Activated CD4-positive, alpha-beta T cell treated with anti-CD3 and anti-CD28 coated beads for 36 hours (primary cell): ENCODE measurements around the gene DRC3. TPM values are rescaled to one million over a fixed set of nuclear protein-coding genes. Genes with fewer than 3 reads are reported as not detected.

ENCODE experiments used
- ATAC-seq: fragments of 200-7000 bp; cut with Tn5 transposase; one replicate; pipeline ENCODE4 v1.10.0; 2021; ENCODE audit warnings: mild to moderate bottlenecking, moderate library complexity
- CTCF ChIA-PET: fragments of 350-600 bp; sonication (Branson Sonifier 250); formaldehyde crosslinking; loops from one replicate; lab custom pipeline; 2021; ENCODE audit warnings: antibody characterized with exemption; lab: Charles Lee
- POLR2A ChIA-PET: fragments of 350-600 bp; sonication (Branson Sonifier 250); formaldehyde crosslinking; loops from one replicate; lab custom pipeline; 2021; ENCODE audit warnings: antibody characterized with exemption, inconsistent platforms; lab: Charles Lee
- DNase-seq: peaks from one replicate; pipeline ENCODE4 v3.0.0-alpha.2; 2020
- H3K27ac Mint-ChIP-seq: one replicate; pipeline ENCODE4 v1.8.0; 2021; ENCODE audit warnings: mixed read lengths
- H3K27me3 Mint-ChIP-seq: one replicate; pipeline ENCODE4 v1.8.0; 2021; ENCODE audit warnings: mixed read lengths
- H3K36me3 Mint-ChIP-seq: one replicate; pipeline ENCODE4 v1.8.0; 2021; ENCODE audit warnings: low read depth, mixed read lengths
- H3K4me1 Mint-ChIP-seq: one replicate; pipeline ENCODE4 v1.8.0; 2021; ENCODE audit warnings: mixed read lengths
- H3K4me3 Mint-ChIP-seq: one replicate; pipeline ENCODE4 v1.8.0; 2021; ENCODE audit warnings: mild to moderate bottlenecking, moderate library complexity, mixed read lengths
- H3K9me3 Mint-ChIP-seq: one replicate; pipeline ENCODE4 v1.8.0; 2021; ENCODE audit warnings: low read depth, mixed read lengths
- intact Hi-C, 2 experiments: fragments of 100-400 bp; cut with DNase I in 1 of 2; cut with micrococcal nuclease in 1 of 2; formaldehyde crosslinking; loops; one replicate each; pipeline versions ENCODE4 v1.14.2 to v1.15.1; 2022 to 2024; cut with DNase I, micrococcal nuclease
- total RNA-seq, 2 experiments: library from RNA; stranded (reverse); gene quantifications; one replicate each; pipeline ENCODE4 v1.2.3, GENCODE V29; 2021

DRC3 gene
- total RNA-seq, 2 experiments from 2014 or later, result 0.11 to 0.18 TPM

DNA sequence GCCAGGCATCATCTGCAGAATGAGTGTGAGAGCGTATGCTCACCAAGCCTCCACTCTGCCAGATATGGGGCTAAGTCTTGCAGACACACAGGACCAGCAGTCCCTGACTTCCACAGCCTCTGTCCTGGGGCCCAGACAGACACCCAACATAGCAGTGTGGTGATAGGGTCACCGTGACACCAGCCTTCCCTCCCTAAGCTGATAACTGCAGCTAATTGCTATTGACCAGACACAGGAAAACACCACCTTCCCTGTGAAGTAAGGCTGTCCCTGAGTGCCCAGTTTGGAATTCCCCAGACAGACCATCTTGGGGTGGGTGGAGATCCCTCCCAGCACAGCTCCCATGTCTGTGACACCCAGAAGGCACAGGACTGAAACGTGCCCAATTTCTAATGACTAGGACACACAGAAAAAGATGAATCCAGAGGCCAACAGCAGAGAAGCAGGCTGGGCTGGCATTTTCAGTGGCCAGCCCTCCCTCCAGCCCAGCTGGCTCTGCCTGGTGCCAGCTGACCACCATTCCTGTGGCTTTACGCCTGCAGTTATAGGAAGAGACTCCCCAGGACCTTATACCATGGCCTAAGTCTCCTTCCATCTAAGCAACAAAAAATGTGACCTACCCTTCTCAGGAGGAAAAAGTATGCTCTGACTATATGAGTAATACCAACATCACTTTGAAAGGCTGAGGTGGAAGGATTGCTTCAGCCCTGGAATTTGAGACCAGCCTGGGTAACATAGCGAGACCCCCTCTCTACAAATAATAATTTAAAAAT lies 36.0 kb downstream of the DRC3 start:
- peaks cover 2% of the 10 kb centered on the region for H3K36me3 Mint-ChIP-seq
- H3K4me3 Mint-ChIP-seq, result no peak overlapping the region
- ATAC-seq, result no peak
- no peak overlapping the region for H3K27ac Mint-ChIP-seq
- no peaks in the 10 kb centered on the region for H3K9me3 Mint-ChIP-seq
- intact Hi-C loops, result no loop called here
- no peaks in the 10 kb centered on the region for H3K4me1 Mint-ChIP-seq
- ChIA-PET CTCF (no interaction called here), POLR2A (interaction anchor here (0.5 kb wide), 1 partner anchor 333 kb away, joined by 3 read pairs; no protein-coding TSS in a partner anchor)
- H3K27me3 Mint-ChIP-seq, result no peaks in the 10 kb centered on the region
- DNase-seq, result no peak

DNA sequence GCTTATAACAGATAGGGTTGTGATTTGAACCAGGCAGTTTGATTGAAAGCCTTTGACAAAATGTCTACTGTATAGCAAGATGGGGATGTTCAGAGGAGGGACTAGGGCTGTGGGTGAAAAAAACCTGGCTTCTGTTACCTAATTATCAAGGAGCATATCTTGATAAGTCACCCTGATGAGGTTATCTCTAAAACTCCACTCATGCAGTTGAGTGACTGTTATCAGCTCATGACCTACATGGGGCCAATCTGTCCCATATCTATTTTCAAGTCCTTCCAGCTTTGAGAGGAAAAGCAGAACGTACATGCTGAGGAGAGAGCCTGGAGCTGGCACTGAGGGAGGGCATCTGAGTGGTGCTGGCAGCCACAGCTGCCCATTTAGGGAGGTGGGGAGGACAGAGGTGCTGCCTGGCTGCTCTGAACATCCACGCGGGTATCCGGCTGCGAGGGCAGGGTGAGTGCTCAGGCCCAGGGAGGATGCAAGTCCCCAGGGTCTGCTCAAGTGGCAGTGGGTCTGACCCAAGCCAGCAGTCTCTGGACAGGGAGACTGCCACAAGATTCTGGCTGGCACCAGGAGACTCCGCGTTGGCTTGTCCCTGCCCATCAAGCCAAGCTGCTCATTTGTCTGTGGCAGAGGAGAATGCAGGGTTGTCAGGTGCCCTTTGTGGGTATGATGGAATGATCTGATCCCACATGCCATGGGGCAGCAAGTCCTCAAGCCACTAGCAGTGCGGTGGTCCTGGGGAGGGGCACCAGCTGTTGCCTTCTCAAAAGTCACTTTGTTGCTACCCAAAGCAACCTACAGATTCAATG lies 37.2 kb downstream of the DRC3 start:
- H3K27ac Mint-ChIP-seq, result no peak overlapping the region
- peaks cover 4% of the 10 kb centered on the region for H3K36me3 Mint-ChIP-seq
- no peaks in the 10 kb centered on the region for H3K9me3 Mint-ChIP-seq
- ATAC-seq (no peak), DNase-seq (no peak)
- no peaks in the 10 kb centered on the region for H3K27me3 Mint-ChIP-seq
- ChIA-PET POLR2A (interaction anchor here (0.6 kb wide), 1 partner anchor 1472 kb away, joined by 5 read pairs; no protein-coding TSS in a partner anchor), CTCF (interaction anchor here (0.6 kb wide), 1 partner anchor 387 kb away, joined by 3 read pairs; no protein-coding TSS in a partner anchor)
- peaks cover 3% of the 10 kb centered on the region for H3K4me1 Mint-ChIP-seq
- intact Hi-C loops, result no loop called here
- no peak overlapping the region for H3K4me3 Mint-ChIP-seq

DNA sequence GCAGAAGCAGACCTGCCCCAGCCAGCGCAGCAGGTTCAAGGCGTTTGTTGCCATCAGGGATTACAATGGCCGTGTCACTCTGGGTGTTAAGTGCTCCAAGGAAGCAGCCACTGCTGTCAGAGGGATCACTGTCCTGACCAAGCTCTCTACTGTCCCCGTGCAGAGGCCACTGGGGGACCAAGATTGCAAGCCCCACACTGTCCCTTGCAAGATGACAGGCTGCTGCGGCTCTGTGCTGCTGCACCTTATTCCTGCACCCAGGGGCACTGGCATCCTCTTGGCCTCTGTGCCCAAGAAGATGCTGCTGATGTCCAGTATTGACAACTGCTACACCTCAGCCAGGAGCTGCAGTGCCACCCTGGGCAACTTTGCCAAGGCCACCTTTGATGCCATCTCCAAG lies 38.6 kb downstream of the DRC3 start:
- no peak for DNase-seq
- Mint-ChIP-seq H3K27me3 (no peaks in the 10 kb centered on the region), H3K27ac (no peak overlapping the region), H3K4me3 (no peak overlapping the region), H3K4me1 (peaks cover 3% of the 10 kb centered on the region), H3K36me3 (peaks cover 4% of the 10 kb centered on the region), H3K9me3 (no peaks in the 10 kb centered on the region)
- ChIA-PET CTCF (interaction anchor here (1.6 kb wide), 1 partner anchor 11 kb away, joined by 3 read pairs; no protein-coding TSS in a partner anchor), POLR2A (no interaction called here)
- ATAC-seq, result no peak
- intact Hi-C loops, result no loop called here

DNA sequence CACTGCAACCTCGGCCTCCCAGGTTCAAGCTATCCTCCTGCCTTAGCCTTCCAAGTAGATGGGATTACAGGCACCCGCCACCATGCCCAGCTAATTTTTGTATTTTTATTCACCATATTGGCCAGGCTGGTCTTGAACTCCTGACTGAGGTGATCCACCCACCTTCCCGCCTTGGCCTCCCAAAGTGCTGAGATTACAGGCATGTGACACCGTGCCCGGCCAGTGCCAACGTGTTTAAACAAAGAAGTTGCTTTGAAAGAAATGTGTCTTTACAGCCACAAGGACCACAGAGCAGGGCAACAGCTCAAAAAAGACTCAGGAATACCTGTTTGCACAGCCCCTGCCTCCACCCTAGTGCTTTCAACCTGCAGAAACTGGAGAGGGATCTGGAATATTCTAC lies 41.3 kb downstream of the DRC3 start:
- ChIA-PET POLR2A (interaction anchor here (0.6 kb wide), 1 partner anchor 17 kb away, joined by 3 read pairs; no protein-coding TSS in a partner anchor), CTCF (interaction anchor here (1.9 kb wide), 1 partner anchor 19 kb away, joined by 5 read pairs; no protein-coding TSS in a partner anchor)
- ATAC-seq (no peak), DNase-seq (no peak)
- Mint-ChIP-seq H3K27ac (no peak overlapping the region), H3K4me3 (no peak overlapping the region), H3K9me3 (no peaks in the 10 kb centered on the region), H3K27me3 (no peaks in the 10 kb centered on the region), H3K36me3 (peaks cover 5% of the 10 kb centered on the region), H3K4me1 (peaks cover 3% of the 10 kb centered on the region)
- intact Hi-C loops, result no loop called here

DNA sequence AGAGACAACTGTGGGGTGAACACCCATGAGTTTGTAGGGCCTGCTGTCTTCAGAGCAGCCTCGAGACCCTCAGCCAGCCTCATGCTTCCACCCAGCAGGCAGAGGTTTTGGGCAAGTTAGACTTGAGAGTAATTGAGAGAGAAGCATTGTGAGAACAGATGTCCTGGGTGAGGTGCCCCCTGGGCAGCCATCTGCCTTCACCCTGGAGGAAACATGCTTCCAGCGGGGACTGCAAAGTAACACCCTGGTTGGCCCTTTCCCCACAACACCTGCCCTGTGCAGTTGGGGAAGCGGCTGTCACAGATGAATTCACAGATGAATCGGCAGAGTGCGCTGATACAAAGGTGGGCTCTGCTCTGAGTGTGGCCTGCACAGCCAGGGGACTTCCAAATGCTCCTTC lies 42.9 kb downstream of the DRC3 start:
- H3K4me1 Mint-ChIP-seq, result peaks cover 3% of the 10 kb centered on the region
- no peaks in the 10 kb centered on the region for H3K27me3 Mint-ChIP-seq
- peaks cover 5% of the 10 kb centered on the region for H3K36me3 Mint-ChIP-seq
- DNase-seq, result no peak
- ATAC-seq, result no peak
- CTCF ChIA-PET, result interaction anchor here (1.9 kb wide), 1 partner anchor 18 kb away, joined by 5 read pairs; no protein-coding TSS in a partner anchor
- H3K9me3 Mint-ChIP-seq, result no peaks in the 10 kb centered on the region
- H3K4me3 Mint-ChIP-seq, result no peak overlapping the region
- POLR2A ChIA-PET, result no interaction called here
- intact Hi-C loops, result no loop called here
- no peak overlapping the region for H3K27ac Mint-ChIP-seq

DNA sequence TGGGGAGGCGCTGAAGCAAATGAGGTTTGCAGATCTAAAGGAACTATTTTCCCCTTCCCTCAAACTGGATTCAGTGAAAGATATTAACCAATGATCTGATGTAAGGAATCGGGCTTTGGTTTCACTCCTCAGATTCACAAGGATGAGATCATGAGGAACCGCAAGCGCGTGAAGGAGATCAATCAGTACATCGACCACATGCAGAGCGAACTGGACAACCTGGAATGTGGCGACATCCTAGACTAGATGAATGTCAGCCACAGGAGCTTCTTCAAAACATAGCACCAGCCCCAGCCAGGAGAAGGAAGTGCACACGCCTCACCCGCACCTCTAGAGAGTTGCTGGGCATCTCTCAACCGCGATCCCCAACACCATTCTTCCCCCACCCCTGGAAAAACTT lies 43.8 kb downstream of the DRC3 start:
- Mint-ChIP-seq H3K27ac (no peak overlapping the region), H3K4me3 (no peak overlapping the region), H3K4me1 (peaks cover 3% of the 10 kb centered on the region), H3K9me3 (no peaks in the 10 kb centered on the region), H3K27me3 (no peaks in the 10 kb centered on the region), H3K36me3 (peaks cover 5% of the 10 kb centered on the region)
- DNase-seq, result no peak
- intact Hi-C loops, result no loop called here
- no peak for ATAC-seq
- POLR2A ChIA-PET, result no interaction called here
- CTCF ChIA-PET, result no interaction called here

DNA sequence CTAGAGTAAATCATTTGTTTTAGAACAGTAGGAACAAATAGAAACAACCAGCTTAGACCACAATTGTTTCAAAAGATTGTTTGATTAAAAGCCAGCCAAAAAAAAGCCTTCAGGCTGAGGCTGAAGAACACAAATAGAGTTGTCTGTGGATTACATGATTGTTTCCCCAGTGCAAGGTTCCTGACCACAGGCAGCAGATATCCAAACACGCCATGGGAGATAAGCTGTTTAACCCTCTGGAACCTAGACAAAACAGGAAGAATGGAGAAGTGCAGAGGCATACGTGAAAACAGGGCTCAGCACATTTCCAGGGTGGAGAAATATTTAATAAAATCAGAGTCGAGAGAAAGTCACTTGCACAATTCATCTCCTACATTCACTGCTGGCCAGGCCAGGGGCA lies 45.3 kb downstream of the DRC3 start:
- Mint-ChIP-seq H3K4me1 (peaks cover 3% of the 10 kb centered on the region), H3K27me3 (no peaks in the 10 kb centered on the region), H3K36me3 (peaks cover 5% of the 10 kb centered on the region), H3K9me3 (no peaks in the 10 kb centered on the region), H3K4me3 (no peak overlapping the region), H3K27ac (no peak overlapping the region)
- intact Hi-C loops, result no loop called here
- DNase-seq (no peak), ATAC-seq (no peak)
- ChIA-PET POLR2A (interaction anchor here (0.6 to 0.7 kb wide), 2 partner anchors 21 to 254 kb away, joined by 4 to 5 read pairs; no protein-coding TSS in a partner anchor), CTCF (interaction anchor here (1.2 kb wide), 1 partner anchor 17 kb away, joined by 4 read pairs; no protein-coding TSS in a partner anchor)

DNA sequence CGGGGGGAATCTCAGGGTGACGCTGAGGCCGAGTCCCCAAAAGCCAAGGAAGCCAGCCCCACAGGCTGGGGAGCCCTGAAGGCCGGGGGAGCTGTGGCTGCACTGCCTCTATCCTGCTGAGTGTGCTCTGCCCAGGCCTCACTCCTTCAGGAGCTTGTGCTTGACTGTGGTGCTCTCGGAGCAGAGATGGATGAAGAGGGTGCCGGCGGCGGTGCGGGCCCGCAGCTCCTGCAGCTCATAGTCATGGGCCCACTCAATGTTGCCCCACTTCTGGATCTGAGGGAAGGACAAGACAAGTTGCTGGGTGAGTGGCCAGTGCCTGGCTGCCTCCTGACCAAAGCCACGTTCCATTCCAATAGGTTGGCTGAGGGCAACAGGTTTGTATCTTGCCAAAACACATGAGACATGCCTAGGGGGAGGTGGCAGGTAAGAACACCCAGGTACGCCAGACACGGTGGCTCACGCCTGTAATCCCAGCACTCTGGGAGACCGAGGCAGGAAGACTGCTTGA lies 45.8 kb downstream of the DRC3 start:
- H3K36me3 Mint-ChIP-seq, result peaks cover 5% of the 10 kb centered on the region
- ChIA-PET POLR2A (interaction anchor here (0.6 to 0.7 kb wide), 2 partner anchors 21 to 254 kb away, joined by 4 to 5 read pairs; no protein-coding TSS in a partner anchor), CTCF (interaction anchor here (1.2 kb wide), 1 partner anchor 16 kb away, joined by 4 read pairs; no protein-coding TSS in a partner anchor)

DNA sequence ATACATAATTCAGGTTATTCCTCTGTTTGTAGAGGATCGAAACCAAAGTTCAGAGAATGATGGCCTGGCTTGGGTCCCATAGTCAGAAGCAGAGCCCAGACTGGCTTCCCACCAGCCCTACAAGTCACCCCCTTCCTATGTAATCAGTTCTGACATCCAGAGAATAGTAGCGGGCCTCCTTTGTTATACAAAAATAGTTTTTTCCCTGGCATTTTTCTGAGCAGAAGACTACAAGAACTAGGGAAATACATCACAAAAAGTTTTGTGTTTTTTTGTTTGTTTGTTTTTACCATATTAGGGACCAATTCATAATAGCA lies 47.1 kb downstream of the DRC3 start:
- Mint-ChIP-seq H3K4me3 (no peak overlapping the region), H3K27me3 (no peaks in the 10 kb centered on the region), H3K36me3 (peaks cover 4% of the 10 kb centered on the region), H3K4me1 (no peaks in the 10 kb centered on the region), H3K9me3 (no peaks in the 10 kb centered on the region), H3K27ac (no peak overlapping the region)
- ATAC-seq (no peak), DNase-seq (no peak)
- ChIA-PET POLR2A (no interaction called here), CTCF (no interaction called here)
- intact Hi-C loops, result loop anchor here in 1 of 2 experiments (10.0 kb wide), 1 partner anchor 665 kb away; no protein-coding TSS in a partner anchor

More for the DNA sequence above, 45.8 kb downstream of the DRC3 start:
- ATAC-seq (no peak), DNase-seq (no peak)
- intact Hi-C loops, result no loop called here
- H3K9me3 Mint-ChIP-seq, result no peaks in the 10 kb centered on the region
- no peak overlapping the region for H3K27ac Mint-ChIP-seq
- no peak overlapping the region for H3K4me3 Mint-ChIP-seq
- peaks cover 3% of the 10 kb centered on the region for H3K4me1 Mint-ChIP-seq
- no peaks in the 10 kb centered on the region for H3K27me3 Mint-ChIP-seq

DNA sequence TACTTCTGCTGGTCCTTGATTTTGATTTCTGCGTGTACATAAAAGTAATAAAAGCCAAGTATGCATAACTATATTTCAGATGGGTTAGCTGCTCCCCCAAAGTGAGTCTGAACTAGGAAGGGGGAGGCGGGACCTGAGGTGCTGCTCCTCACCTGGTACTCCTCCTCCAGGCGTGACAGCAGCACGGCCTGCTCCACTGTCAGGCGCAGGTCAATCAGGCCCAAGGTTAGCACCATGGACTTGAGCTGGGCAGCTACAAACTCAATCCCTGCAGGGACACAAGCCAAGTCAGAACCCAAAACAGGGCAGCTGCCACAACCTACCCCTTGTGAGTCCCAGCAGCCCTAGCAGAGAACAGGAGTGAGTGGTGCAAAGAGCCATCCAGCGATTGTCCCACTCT lies 48.3 kb downstream of the DRC3 start:
- CTCF ChIA-PET, result interaction anchor here (0.6 to 5.5 kb wide), 2 partner anchors 13 to 312 kb away, joined by 3 to 28 read pairs; no protein-coding TSS in a partner anchor
- POLR2A ChIA-PET, result no interaction called here

DNA sequence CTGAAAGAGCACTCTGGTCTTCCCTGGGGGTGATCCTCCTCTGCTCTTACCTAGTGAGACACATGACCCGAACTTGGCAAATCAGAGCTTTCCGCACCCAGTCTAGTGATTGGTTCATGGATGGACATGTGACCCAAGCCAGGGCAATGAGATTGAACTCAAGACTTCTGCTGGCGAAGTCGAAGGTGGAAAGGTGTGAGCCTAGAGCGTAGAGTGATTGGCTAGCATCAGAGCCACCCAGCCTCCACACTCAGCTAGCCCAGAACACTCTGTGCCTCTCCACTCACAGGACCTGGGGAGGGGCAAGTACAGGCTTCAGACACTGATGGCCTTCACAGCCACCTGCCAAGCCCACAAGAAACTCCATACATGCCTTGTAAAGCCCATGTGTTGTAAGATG lies 48.7 kb downstream of the DRC3 start:
- no peak for ATAC-seq
- POLR2A ChIA-PET, result no interaction called here
- no peak overlapping the region for H3K4me3 Mint-ChIP-seq
- peaks cover 13% of the 10 kb centered on the region for H3K4me1 Mint-ChIP-seq
- CTCF ChIA-PET, result interaction anchor here (0.6 to 5.5 kb wide), 2 partner anchors 13 to 312 kb away, joined by 3 to 28 read pairs; no protein-coding TSS in a partner anchor
- no peaks in the 10 kb centered on the region for H3K9me3 Mint-ChIP-seq
- H3K27ac Mint-ChIP-seq, result no peak overlapping the region
- H3K36me3 Mint-ChIP-seq, result peaks cover 4% of the 10 kb centered on the region
- no peaks in the 10 kb centered on the region for H3K27me3 Mint-ChIP-seq
- DNase-seq, result no peak
- intact Hi-C loops, result loop anchor here in 1 of 2 experiments (10.0 kb wide), 1 partner anchor 667 kb away; no protein-coding TSS in a partner anchor

More for the DNA sequence above, 48.3 kb downstream of the DRC3 start:
- H3K9me3 Mint-ChIP-seq, result no peaks in the 10 kb centered on the region
- H3K4me1 Mint-ChIP-seq, result peaks cover 9% of the 10 kb centered on the region
- ATAC-seq (no peak), DNase-seq (no peak)
- intact Hi-C loops, result loop anchor here in 1 of 2 experiments (10.0 kb wide), 1 partner anchor 666 kb away; no protein-coding TSS in a partner anchor
- no peaks in the 10 kb centered on the region for H3K27me3 Mint-ChIP-seq
- no peak overlapping the region for H3K27ac Mint-ChIP-seq
- peaks cover 3% of the 10 kb centered on the region for H3K36me3 Mint-ChIP-seq
- no peak overlapping the region for H3K4me3 Mint-ChIP-seq
